Mucosa of gallbladder (tissue), 1 donor: ENCODE measurements around the gene OXLD1. TPM values are rescaled to one million over a fixed set of nuclear protein-coding genes. Genes with fewer than 3 reads are reported as not detected.

Experiments
- DNase-seq: peaks from one replicate; pipeline ENCODE4 v3.0.0-alpha.2; 2020; ENCODE audit warnings: low spot score
- total RNA-seq: library from RNA; stranded (reverse); gene quantifications from one replicate; pipeline ENCODE4 v1.2.1, GENCODE V29; 2021
- donor health status: DM: no; HTN: no; CAD: no.

OXLD1 gene
- total RNA-seq, 1 donor from 2014 or later, result 38.4 TPM

- no peak for DNase-seq
These were observed 49.5 kb downstream of the OXLD1 start for GRCh38 chr17:81616877-81617276.

GRCh38 chr17:81615401-81615930, 50.9 kb downstream of the OXLD1 start:
- no peak for DNase-seq

Other genes with a start within 250 kb of the OXLD1 start
- 2,344 TPM for gene ACTG1, start 153.8 kb downstream of the OXLD1 start, total RNA-seq
- gene FSCN2, start 138.2 kb downstream of the OXLD1 start, total RNA-seq, result 1.4 TPM
- gene FAAP100, start 114.3 kb downstream of the OXLD1 start, total RNA-seq, result 37.0 TPM
- 79.4 TPM for gene NPLOC4, start 29.5 kb downstream of the OXLD1 start, total RNA-seq
- gene TSPAN10, start 29.4 kb downstream of the OXLD1 start, total RNA-seq, result 1.6 TPM
- gene PDE6G, start 10.1 kb downstream of the OXLD1 start, total RNA-seq, result 0.32 TPM
- 20.3 TPM for gene CCDC137, start 132 bp upstream of the OXLD1 start, total RNA-seq
- gene ARL16, start 17.2 kb upstream of the OXLD1 start, total RNA-seq, result 37.6 TPM
- 137 TPM for gene HGS, start 17.4 kb upstream of the OXLD1 start, total RNA-seq
- gene MRPL12, start 36.8 kb upstream of the OXLD1 start, total RNA-seq, result 48.6 TPM
- gene SLC25A10, start 45.7 kb upstream of the OXLD1 start, total RNA-seq, result 34.1 TPM
- 0.20 TPM for gene GCGR, start 137.5 kb upstream of the OXLD1 start, total RNA-seq
- 85.3 TPM for gene MCRIP1, start 166.7 kb upstream of the OXLD1 start, total RNA-seq
- not detected for gene PPP1R27, start 168.4 kb upstream of the OXLD1 start, total RNA-seq
- 611 TPM for gene P4HB, start 193.9 kb upstream of the OXLD1 start, total RNA-seq
- 340 TPM for gene ARHGDIA, start 204.7 kb upstream of the OXLD1 start, total RNA-seq
- gene ALYREF, start 225.0 kb upstream of the OXLD1 start, total RNA-seq, result 48.1 TPM
- gene ANAPC11, start 225.1 kb upstream of the OXLD1 start, total RNA-seq, result 124 TPM
- gene NPB, start 235.6 kb upstream of the OXLD1 start, total RNA-seq, result 0.55 TPM
- gene PCYT2, start 244.8 kb upstream of the OXLD1 start, total RNA-seq, result 66.0 TPM